ENCODE measurements around the gene CCDC127.
"Not testable (repeated sequence)": the region's sequence is repeated elsewhere in the genome, so short reads cannot be mapped to it uniquely, and the experiment has no call there.

CCDC127 gene

GRCh38 chr5:217494-218456, at the start of gene CCDC127, which contains the start of gene SDHA:
Gene CCDC127 (minus strand): TSS chr5:218153. CDS start chr5:216849, 1,304 bp downstream.
Gene SDHA (plus strand): TSS chr5:218320. CDS start chr5:218356, 36 bp downstream.
- Histone ChIP-seq H3K27ac (ENCODE audit: low read depth, low read length) (peak within 1 kb of the TSS; percentile 94), H3K4me1 (ENCODE audit: control insufficient read depth, insufficient read depth, low read length) (peaks cover 26% of the 10 kb centered on the region), H3K9ac (ENCODE audit: low read depth, low read length) (peak within 1 kb of the TSS; percentile 58; the same call in 1 of the 2 replicates), H3K4me3 (ENCODE audit: low read depth, low read length) (peak within 1 kb of the TSS; percentile 89)
- H3K27me3 ChIP-seq (ENCODE audit: control insufficient read depth, insufficient read depth, low read length); H3K36me3 ChIP-seq (ENCODE audit: control insufficient read depth, insufficient read depth, low read length); H3K9me3 ChIP-seq (ENCODE audit: control insufficient read depth, insufficient read depth, low read length): not testable (repeated sequence)

GRCh38 chr5:267716-268115, 49.8 kb upstream of the CCDC127 start:
- no peak overlapping the region for H3K9ac ChIP-seq (ENCODE audit: low read depth, low read length)
- H3K4me3 ChIP-seq (ENCODE audit: low read depth, low read length) = no peak overlapping the region
- no peaks in the 10 kb centered on the region for H3K4me1 ChIP-seq (ENCODE audit: control insufficient read depth, insufficient read depth, low read length)
- no peaks in the 10 kb centered on the region for H3K9me3 ChIP-seq (ENCODE audit: control insufficient read depth, insufficient read depth, low read length)
- peaks cover 18% of the 10 kb centered on the region for H3K36me3 ChIP-seq (ENCODE audit: control insufficient read depth, insufficient read depth, low read length)
- H3K27me3 ChIP-seq (ENCODE audit: control insufficient read depth, insufficient read depth, low read length) = no peaks in the 10 kb centered on the region
- H3K27ac ChIP-seq (ENCODE audit: low read depth, low read length) = no peak overlapping the region

- H3K9ac ChIP-seq (ENCODE audit: low read depth, low read length); H3K27ac ChIP-seq (ENCODE audit: low read depth, low read length); H3K4me1 ChIP-seq (ENCODE audit: control insufficient read depth, insufficient read depth, low read length); H3K27me3 ChIP-seq (ENCODE audit: control insufficient read depth, insufficient read depth, low read length); H3K9me3 ChIP-seq (ENCODE audit: control insufficient read depth, insufficient read depth, low read length); H3K4me3 ChIP-seq (ENCODE audit: low read depth, low read length): not testable (repeated sequence)
- H3K36me3 ChIP-seq (ENCODE audit: control insufficient read depth, insufficient read depth, low read length) = peaks cover 22% of the 10 kb centered on the region
Measured at GRCh38 chr5:266311-267026, 48.5 kb upstream of the CCDC127 start.

GRCh38 chr5:264338-264737, 46.4 kb upstream of the CCDC127 start:
- Histone ChIP-seq H3K27ac (ENCODE audit: low read depth, low read length) (no peak overlapping the region), H3K4me1 (ENCODE audit: control insufficient read depth, insufficient read depth, low read length) (no peaks in the 10 kb centered on the region), H3K36me3 (ENCODE audit: control insufficient read depth, insufficient read depth, low read length) (peaks cover 22% of the 10 kb centered on the region), H3K4me3 (ENCODE audit: low read depth, low read length) (no peak overlapping the region), H3K9ac (ENCODE audit: low read depth, low read length) (no peak overlapping the region), H3K27me3 (ENCODE audit: control insufficient read depth, insufficient read depth, low read length) (no peaks in the 10 kb centered on the region), H3K9me3 (ENCODE audit: control insufficient read depth, insufficient read depth, low read length) (no peaks in the 10 kb centered on the region)

- not testable (repeated sequence) for H3K27ac ChIP-seq (ENCODE audit: low read depth, low read length); H3K27me3 ChIP-seq (ENCODE audit: control insufficient read depth, insufficient read depth, low read length); H3K4me1 ChIP-seq (ENCODE audit: control insufficient read depth, insufficient read depth, low read length); H3K4me3 ChIP-seq (ENCODE audit: low read depth, low read length); H3K9ac ChIP-seq (ENCODE audit: low read depth, low read length); H3K9me3 ChIP-seq (ENCODE audit: control insufficient read depth, insufficient read depth, low read length)
- peaks cover 22% of the 10 kb centered on the region for H3K36me3 ChIP-seq (ENCODE audit: control insufficient read depth, insufficient read depth, low read length)
Measured at GRCh38 chr5:263275-263974, 45.5 kb upstream of the CCDC127 start.

- no peaks in the 10 kb centered on the region for H3K27me3 ChIP-seq (ENCODE audit: control insufficient read depth, insufficient read depth, low read length)
- no peak overlapping the region for H3K27ac ChIP-seq (ENCODE audit: low read depth, low read length)
- no peaks in the 10 kb centered on the region for H3K4me1 ChIP-seq (ENCODE audit: control insufficient read depth, insufficient read depth, low read length)
- no peak overlapping the region for H3K9ac ChIP-seq (ENCODE audit: low read depth, low read length)
- H3K36me3 ChIP-seq (ENCODE audit: control insufficient read depth, insufficient read depth, low read length) = peaks cover 41% of the 10 kb centered on the region
- no peak overlapping the region for H3K4me3 ChIP-seq (ENCODE audit: low read depth, low read length)
- H3K9me3 ChIP-seq (ENCODE audit: control insufficient read depth, insufficient read depth, low read length) = peaks cover 13% of the 10 kb centered on the region
Measured at GRCh38 chr5:257148-257547, 39.2 kb upstream of the CCDC127 start.

GRCh38 chr5:256347-256746, 38.4 kb upstream of the CCDC127 start:
- not testable (repeated sequence) for H3K27me3 ChIP-seq (ENCODE audit: control insufficient read depth, insufficient read depth, low read length); H3K4me1 ChIP-seq (ENCODE audit: control insufficient read depth, insufficient read depth, low read length); H3K4me3 ChIP-seq (ENCODE audit: low read depth, low read length); H3K9ac ChIP-seq (ENCODE audit: low read depth, low read length); H3K27ac ChIP-seq (ENCODE audit: low read depth, low read length)
- peaks cover 47% of the 10 kb centered on the region for H3K36me3 ChIP-seq (ENCODE audit: control insufficient read depth, insufficient read depth, low read length)
- H3K9me3 ChIP-seq (ENCODE audit: control insufficient read depth, insufficient read depth, low read length) = peaks cover 13% of the 10 kb centered on the region

- not testable (repeated sequence) for H3K27ac ChIP-seq (ENCODE audit: low read depth, low read length); H3K4me3 ChIP-seq (ENCODE audit: low read depth, low read length); H3K27me3 ChIP-seq (ENCODE audit: control insufficient read depth, insufficient read depth, low read length); H3K4me1 ChIP-seq (ENCODE audit: control insufficient read depth, insufficient read depth, low read length); H3K9ac ChIP-seq (ENCODE audit: low read depth, low read length)
- H3K9me3 ChIP-seq (ENCODE audit: control insufficient read depth, insufficient read depth, low read length) = peaks cover 13% of the 10 kb centered on the region
- peaks cover 56% of the 10 kb centered on the region for H3K36me3 ChIP-seq (ENCODE audit: control insufficient read depth, insufficient read depth, low read length)
Measured at GRCh38 chr5:255116-255515, 37.2 kb upstream of the CCDC127 start.

GRCh38 chr5:254322-254721, 36.4 kb upstream of the CCDC127 start:
- Histone ChIP-seq H3K9me3 (ENCODE audit: control insufficient read depth, insufficient read depth, low read length) (peaks cover 15% of the 10 kb centered on the region), H3K36me3 (ENCODE audit: control insufficient read depth, insufficient read depth, low read length) (peaks cover 61% of the 10 kb centered on the region)
- not testable (repeated sequence) for H3K4me3 ChIP-seq (ENCODE audit: low read depth, low read length); H3K9ac ChIP-seq (ENCODE audit: low read depth, low read length); H3K4me1 ChIP-seq (ENCODE audit: control insufficient read depth, insufficient read depth, low read length); H3K27me3 ChIP-seq (ENCODE audit: control insufficient read depth, insufficient read depth, low read length); H3K27ac ChIP-seq (ENCODE audit: low read depth, low read length)

GRCh38 chr5:252546-252945, 34.6 kb upstream of the CCDC127 start:
- H3K27ac ChIP-seq (ENCODE audit: low read depth, low read length) = no peak overlapping the region
- H3K4me1 ChIP-seq (ENCODE audit: control insufficient read depth, insufficient read depth, low read length) = no peaks in the 10 kb centered on the region
- peaks cover 21% of the 10 kb centered on the region for H3K9me3 ChIP-seq (ENCODE audit: control insufficient read depth, insufficient read depth, low read length)
- H3K9ac ChIP-seq (ENCODE audit: low read depth, low read length) = no peak overlapping the region
- H3K4me3 ChIP-seq (ENCODE audit: low read depth, low read length) = no peak overlapping the region
- no peaks in the 10 kb centered on the region for H3K27me3 ChIP-seq (ENCODE audit: control insufficient read depth, insufficient read depth, low read length)
- H3K36me3 ChIP-seq (ENCODE audit: control insufficient read depth, insufficient read depth, low read length) = peaks cover 74% of the 10 kb centered on the region

Data from HUES48 (cell line).